C4-2B (cell line): ENCODE results near the gene FBXO4.
"Not testable (repeated sequence)": the region's sequence is repeated elsewhere in the genome, so short reads cannot be mapped to it uniquely, and the experiment has no call there.

Experiments
- CTCF ChIP-seq: fragments of 450-650 bp; conservative IDR thresholded peaks from 2 replicates; pipeline ENCODE4 v1.5.1; 2017; ENCODE audit warnings: mild to moderate bottlenecking
- ZFX ChIP-seq: fragments of 450-650 bp; IDR thresholded peaks from 2 replicates; pipeline ENCODE4 v1.6.1; 2017

GRCh38 chr5:41945332-41945955 is 20.4 kb downstream of the FBXO4 start:
- not testable (repeated sequence) for TF ChIP-seq CTCF, ZFX
